Activated gamma-delta T cell (primary cell): ENCODE data around the gene CSRP1.

Source experiments
- DNase-seq: peaks from one replicate; lab custom pipeline; 2025; lab: John Stamatoyannopoulos, UW

Gene CSRP1

GRCh38 chr1:201456499-201457309 is 50.2 kb downstream of the CSRP1 start:
- DNase-seq, result no peak

- no peak for DNase-seq
These were observed 51.8 kb downstream of the CSRP1 start for GRCh38 chr1:201455098-201455497.

DNA sequence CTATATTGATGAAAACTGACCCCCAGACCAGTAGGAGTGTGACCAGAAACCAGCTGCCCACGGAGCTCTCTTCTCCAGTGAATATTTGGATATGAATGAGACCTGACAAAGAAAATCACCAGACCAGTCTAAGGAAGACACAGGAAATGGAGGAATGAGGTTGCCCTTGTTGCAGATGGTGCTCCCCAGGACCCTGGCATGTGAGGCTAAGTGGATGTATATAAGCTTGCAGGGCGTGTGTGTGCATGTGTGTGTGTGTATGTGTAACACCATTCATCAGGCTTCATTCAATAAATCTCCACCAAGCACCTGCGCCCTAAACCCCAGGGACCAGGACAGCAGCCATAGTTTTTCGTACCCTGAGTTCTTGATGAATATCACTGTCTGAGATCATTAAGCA is 52.3 kb downstream of the CSRP1 start:
- no peak for DNase-seq

DNA sequence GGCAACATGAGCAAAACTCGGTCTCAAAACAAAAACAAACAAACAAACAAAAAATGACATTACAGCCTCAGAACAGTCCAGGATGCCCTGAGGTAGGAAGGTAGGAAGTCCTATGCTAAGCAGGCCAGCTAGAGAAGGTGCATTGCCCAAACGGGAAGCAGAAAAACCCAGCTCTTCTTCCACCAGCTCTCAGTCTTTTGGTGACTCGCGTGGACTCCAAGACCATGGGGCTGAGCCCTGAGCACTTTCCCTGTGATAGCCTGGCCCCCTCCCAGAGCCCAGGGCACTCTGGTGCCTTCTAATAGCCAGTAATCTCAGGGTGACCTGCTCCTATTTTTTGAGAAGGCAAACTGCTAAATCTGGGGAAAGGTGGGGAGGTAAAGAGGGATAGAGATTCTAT is 54.1 kb downstream of the CSRP1 start:
- no peak for DNase-seq

DNA sequence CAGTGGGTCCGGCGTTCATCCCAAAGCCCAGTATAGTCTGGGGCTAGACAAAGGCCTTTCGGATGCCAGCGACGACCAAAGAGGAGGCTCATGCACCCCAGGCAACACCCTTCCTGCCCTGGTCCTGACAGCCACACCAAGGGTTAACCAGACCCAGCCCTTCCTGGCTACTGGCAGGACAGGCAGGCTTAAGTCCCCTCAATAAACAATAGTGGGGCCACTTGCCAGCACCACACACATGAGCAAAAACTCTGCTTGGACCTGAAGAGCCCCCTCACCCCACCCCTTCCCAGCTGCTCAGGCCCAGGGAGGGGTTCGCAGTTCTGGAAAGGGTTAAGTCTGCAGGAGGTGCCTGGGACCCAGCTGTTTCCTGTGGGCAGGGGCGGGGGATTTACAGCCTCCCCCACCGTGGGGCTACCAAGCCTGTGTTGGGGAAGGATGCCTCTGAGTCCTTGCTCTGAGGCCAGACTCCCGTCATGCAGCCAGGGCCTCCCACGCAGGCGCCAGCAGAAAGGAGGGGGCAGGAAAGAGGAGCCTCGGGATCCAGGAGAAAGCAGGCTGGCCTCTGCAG is 56.1 kb downstream of the CSRP1 start:
- no peak for DNase-seq

GRCh38 chr1:201448990-201449389 is 57.9 kb downstream of the CSRP1 start:
- no peak for DNase-seq

- no peak for DNase-seq
These were observed 58.7 kb downstream of the CSRP1 start for GRCh38 chr1:201447903-201448871.

DNA sequence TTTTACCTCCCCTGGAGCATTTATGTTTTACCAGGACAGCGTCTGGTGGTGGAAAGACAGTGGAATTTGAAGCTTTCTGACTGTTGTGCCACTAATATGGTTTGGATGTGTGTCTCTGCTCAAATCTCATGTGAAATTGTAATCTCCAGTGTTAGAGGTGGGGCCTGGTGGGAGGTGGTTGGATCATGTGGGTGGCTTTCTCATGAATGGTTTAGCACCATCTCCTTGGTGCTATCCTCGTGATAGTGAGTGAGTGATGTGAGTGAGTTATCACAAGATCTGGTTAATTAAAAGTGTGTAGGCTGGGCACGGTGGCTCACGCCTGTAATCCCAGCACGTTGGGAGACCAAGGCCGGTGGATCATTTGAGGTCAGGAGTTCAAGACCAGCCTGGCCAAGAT is 61.6 kb downstream of the CSRP1 start:
- no peak for DNase-seq

- DNase-seq, result no peak
These were observed 62.1 kb downstream of the CSRP1 start for GRCh38 chr1:201444792-201445191.

DNA sequence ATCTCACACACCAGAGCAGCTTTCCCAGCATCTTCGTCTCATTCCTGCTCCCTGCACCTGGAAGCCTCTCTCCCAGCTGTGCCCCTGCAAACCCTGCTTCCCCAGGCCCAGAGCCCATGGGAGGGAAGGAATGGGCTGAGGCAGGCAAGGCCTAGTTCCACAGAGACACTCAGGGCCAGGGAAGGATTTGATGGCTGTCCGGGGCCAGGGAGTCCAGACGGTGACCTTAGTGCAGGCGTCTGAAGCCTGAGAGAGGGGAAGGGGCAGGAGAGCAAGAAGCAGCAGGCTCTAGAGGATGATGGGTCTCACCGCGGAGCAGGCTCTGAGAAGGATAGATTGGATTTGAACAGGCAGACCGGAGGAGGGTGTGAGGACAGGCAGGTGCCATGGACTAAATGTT is 63.2 kb downstream of the CSRP1 start:
- no peak for DNase-seq

- DNase-seq, result no peak
These were observed 70.0 kb downstream of the CSRP1 start for GRCh38 chr1:201436969-201437368.

- no peak for DNase-seq
These were observed 70.5 kb downstream of the CSRP1 start for GRCh38 chr1:201436393-201436792.

GRCh38 chr1:201434266-201434665 is 72.7 kb downstream of the CSRP1 start:
- no peak for DNase-seq

DNA sequence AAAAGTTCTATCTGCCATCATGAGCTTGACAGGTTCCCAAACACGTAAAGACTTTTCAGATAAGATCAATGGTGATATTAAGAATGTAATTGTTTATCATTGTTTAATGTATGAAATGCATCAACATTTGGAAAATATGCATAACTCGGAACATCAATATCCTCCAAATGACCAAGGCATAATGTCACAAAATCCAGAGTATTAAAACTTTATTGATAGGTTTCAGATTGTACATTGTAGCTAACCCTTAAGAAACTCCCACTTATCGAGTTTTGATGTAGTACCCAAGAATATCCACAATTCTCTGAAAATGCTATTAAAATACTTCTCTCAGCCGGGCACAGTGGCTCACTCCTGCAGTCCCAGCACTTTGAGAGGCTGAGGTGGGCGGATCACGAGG is 73.3 kb downstream of the CSRP1 start:
- DNase-seq, result no peak
